ENCODE results near the gene LAMB4.

The LAMB4 gene

DNA sequence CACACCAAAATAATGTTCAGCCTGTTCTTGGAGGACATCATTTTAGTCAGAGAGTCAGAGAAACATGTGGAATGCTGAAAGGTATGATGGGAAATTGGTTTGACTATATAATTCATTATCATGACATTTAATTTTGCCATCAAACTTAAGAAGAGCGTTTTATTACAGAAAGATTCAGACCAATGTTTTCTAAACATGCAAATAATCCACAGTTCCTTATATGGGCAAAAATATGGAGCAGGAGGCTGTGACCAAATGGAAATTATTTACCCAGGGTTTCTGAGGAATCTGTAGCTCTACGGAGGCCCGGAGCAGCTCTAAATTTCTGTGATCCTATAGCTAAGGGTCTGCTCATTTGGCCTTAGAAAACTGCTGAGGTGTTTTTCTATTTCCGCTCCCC lies 33.2 kb downstream of the LAMB4 start:
- H3K27me3 ChIP-seq (ENCODE audit: control insufficient read depth, insufficient read depth, low read length), result no peaks in the 10 kb centered on the region
- no peaks in the 10 kb centered on the region for H3K9me3 ChIP-seq (ENCODE audit: control insufficient read depth, low read length)
- H3K9ac ChIP-seq (ENCODE audit: low read length), result no peak overlapping the region
- H3K36me3 ChIP-seq (ENCODE audit: control insufficient read depth, insufficient read depth, low read length), result no peaks in the 10 kb centered on the region
- H3K4me3 ChIP-seq (ENCODE audit: low read length), result no peak overlapping the region
- H3K4me1 ChIP-seq (ENCODE audit: control insufficient read depth, insufficient read depth, low read length), result peaks cover 16% of the 10 kb centered on the region

DNA sequence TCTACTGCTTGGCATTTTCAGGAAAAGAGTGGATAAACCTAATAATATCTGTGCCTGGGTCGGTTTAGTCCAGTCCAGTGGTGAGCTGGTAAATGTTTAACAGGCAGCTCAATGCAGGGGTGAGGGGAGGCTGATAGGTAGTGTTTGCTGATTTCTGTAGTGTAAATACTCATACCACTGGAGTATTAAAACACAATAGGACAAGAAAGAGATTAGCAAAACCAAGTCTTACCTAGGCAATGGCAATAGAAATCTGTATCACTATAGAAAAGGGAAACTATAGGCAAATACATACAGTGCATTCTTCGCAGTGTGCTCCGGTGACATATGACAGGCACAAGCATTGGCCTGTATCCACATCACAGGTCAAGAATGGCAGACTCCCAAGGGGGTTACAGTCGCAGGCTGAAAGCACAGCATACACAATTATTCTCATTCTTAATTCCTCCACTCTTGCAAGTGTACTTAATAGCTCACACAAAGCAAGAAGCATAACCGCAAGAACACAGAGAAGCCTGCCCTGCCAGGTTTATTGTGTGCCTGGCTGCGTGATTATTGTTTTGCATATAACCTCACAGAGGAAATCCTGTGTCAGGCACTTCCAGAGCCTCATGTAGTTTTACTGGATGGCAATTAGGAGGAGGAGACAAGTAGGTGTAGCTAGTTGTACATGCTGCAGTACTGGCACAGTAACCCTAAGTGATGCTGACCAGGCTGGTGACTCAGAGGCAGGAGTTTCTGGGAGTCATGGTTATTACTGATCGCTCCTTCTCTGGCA lies 35.0 kb downstream of the LAMB4 start:
- Histone ChIP-seq H3K27me3 (ENCODE audit: control insufficient read depth, insufficient read depth, low read length) (no peaks in the 10 kb centered on the region), H3K4me1 (ENCODE audit: control insufficient read depth, insufficient read depth, low read length) (peaks cover 16% of the 10 kb centered on the region), H3K9me3 (ENCODE audit: control insufficient read depth, low read length) (no peaks in the 10 kb centered on the region), H3K4me3 (ENCODE audit: low read length) (no peak overlapping the region), H3K9ac (ENCODE audit: low read length) (no peak overlapping the region), H3K36me3 (ENCODE audit: control insufficient read depth, insufficient read depth, low read length) (no peaks in the 10 kb centered on the region)

DNA sequence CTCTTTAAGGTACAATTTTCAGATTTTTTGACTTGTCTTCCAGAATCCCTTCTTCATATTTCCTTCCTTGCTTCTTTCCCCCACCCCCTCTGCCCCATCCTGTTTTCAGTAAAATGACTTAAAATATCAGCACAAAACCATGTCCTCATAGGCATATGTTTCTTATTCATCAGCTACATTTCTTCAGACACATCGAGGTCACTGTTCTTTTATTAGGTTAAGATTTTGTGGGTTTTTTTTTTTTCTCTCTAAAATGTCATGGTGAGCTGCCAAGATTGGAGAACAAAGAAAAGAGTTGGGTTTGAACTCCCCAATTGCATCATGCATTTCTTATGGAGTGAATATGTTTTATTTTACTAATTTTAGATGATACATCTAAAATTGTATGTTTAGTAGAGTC lies 35.8 kb downstream of the LAMB4 start:
- H3K36me3 ChIP-seq (ENCODE audit: control insufficient read depth, insufficient read depth, low read length), result no peaks in the 10 kb centered on the region
- H3K27me3 ChIP-seq (ENCODE audit: control insufficient read depth, insufficient read depth, low read length), result no peaks in the 10 kb centered on the region
- H3K9ac ChIP-seq (ENCODE audit: low read length), result no peak overlapping the region
- H3K9me3 ChIP-seq (ENCODE audit: control insufficient read depth, low read length), result no peaks in the 10 kb centered on the region
- peaks cover 16% of the 10 kb centered on the region for H3K4me1 ChIP-seq (ENCODE audit: control insufficient read depth, insufficient read depth, low read length)
- no peak overlapping the region for H3K4me3 ChIP-seq (ENCODE audit: low read length)

DNA sequence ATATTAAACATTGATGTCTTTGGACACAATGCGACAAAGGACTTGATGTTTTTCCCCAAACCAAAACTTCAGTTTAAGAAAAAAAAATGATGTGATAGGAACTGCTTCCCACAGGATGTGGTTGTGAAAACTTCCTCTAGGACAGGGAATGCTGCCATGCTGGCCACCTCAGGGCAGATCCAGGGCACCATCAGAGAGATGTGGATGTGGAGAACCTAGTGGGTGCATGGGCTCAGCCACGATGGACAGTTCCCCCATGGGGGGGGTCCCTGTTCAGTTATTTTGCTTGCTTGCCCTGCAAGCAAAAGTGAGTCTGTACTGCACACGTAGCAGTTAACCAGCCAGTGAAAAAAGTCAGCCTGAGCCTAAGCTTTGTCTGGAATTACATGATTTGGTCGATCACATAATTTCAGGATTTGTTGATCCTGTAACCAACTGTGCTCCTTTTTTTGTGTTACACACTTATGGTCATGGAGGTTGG lies 36.3 kb downstream of the LAMB4 start:
- Histone ChIP-seq H3K9ac (ENCODE audit: low read length) (no peak overlapping the region), H3K9me3 (ENCODE audit: control insufficient read depth, low read length) (no peaks in the 10 kb centered on the region), H3K36me3 (ENCODE audit: control insufficient read depth, insufficient read depth, low read length) (no peaks in the 10 kb centered on the region), H3K4me1 (ENCODE audit: control insufficient read depth, insufficient read depth, low read length) (peaks cover 16% of the 10 kb centered on the region), H3K27me3 (ENCODE audit: control insufficient read depth, insufficient read depth, low read length) (no peaks in the 10 kb centered on the region), H3K4me3 (ENCODE audit: low read length) (no peak overlapping the region)

DNA sequence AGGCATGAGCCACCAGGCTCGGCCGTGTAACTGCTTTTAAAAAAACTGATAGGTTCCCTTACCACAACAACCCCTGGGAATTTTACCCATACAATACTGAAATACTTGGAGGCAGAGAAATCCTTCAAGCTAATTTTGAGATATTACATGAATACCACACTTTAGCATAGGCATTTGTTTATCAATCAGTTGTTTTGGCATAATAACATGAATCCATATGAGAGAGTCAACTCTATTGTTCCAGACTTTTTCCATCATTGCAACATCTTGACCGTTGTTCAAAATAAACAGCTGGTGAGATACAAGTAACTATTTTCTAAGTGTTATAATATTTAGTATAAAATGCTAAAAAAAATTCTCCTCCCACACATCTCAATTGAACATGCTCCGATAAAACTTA lies 36.8 kb downstream of the LAMB4 start:
- Histone ChIP-seq H3K9ac (ENCODE audit: low read length) (no peak overlapping the region), H3K4me1 (ENCODE audit: control insufficient read depth, insufficient read depth, low read length) (peaks cover 16% of the 10 kb centered on the region), H3K9me3 (ENCODE audit: control insufficient read depth, low read length) (no peaks in the 10 kb centered on the region), H3K4me3 (ENCODE audit: low read length) (no peak overlapping the region), H3K36me3 (ENCODE audit: control insufficient read depth, insufficient read depth, low read length) (no peaks in the 10 kb centered on the region), H3K27me3 (ENCODE audit: control insufficient read depth, insufficient read depth, low read length) (no peaks in the 10 kb centered on the region)

DNA sequence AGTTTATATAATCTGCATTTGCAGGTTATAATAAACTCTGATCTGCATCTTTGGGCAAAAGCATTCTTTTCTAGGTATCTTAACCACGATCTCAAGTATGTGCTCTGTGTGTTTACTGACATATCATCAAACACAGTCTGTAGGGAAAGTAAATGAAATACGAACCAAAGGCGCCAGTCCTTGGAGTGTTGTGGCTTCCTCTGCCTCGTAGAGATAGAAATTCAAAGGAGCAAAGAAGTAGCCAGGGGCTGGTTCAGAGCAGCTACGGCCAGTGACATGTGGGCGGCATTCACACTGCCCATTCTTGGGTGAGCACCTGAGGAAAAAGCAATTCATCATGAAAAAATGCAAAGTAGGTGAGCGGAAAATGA lies 38.7 kb downstream of the LAMB4 start:
- H3K4me1 ChIP-seq (ENCODE audit: control insufficient read depth, insufficient read depth, low read length), result peaks cover 16% of the 10 kb centered on the region
- H3K36me3 ChIP-seq (ENCODE audit: control insufficient read depth, insufficient read depth, low read length), result no peaks in the 10 kb centered on the region
- H3K27me3 ChIP-seq (ENCODE audit: control insufficient read depth, insufficient read depth, low read length), result no peaks in the 10 kb centered on the region
- no peak overlapping the region for H3K9ac ChIP-seq (ENCODE audit: low read length)
- H3K9me3 ChIP-seq (ENCODE audit: control insufficient read depth, low read length), result no peaks in the 10 kb centered on the region
- no peak overlapping the region for H3K4me3 ChIP-seq (ENCODE audit: low read length)

DNA sequence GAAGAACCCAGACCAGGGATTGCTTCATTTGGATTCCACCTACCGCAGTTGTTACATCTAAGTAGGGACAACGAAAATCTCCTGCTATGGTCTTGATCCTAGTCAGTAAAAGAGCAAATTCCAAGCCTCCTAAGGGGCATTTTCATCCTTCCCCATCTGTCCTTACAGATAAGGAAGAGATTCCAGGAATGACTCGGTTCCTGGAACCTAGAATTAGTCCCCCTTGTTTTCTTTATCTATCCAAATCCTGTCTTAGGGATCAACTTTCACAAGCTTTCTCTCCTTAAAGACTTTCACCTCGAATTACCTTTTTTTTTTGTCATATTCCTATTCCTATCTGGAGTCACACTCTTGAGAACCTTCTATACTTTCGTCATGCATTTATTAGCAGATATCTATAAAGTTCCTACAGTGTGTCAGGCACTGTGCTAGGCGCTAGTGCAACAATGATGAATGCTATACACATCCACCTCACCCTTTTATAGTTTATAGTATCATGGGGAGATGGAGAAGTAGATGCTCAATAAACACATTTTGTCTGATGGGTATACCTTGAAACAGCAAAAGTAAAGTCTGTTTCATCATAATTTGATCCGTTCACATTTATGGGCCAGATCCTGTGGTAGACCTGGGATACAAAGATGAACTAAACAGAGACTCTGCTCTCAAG lies 39.2 kb downstream of the LAMB4 start:
- Histone ChIP-seq H3K4me1 (ENCODE audit: control insufficient read depth, insufficient read depth, low read length) (peaks cover 13% of the 10 kb centered on the region), H3K4me3 (ENCODE audit: low read length) (no peak overlapping the region), H3K9ac (ENCODE audit: low read length) (no peak overlapping the region), H3K9me3 (ENCODE audit: control insufficient read depth, low read length) (no peaks in the 10 kb centered on the region), H3K36me3 (ENCODE audit: control insufficient read depth, insufficient read depth, low read length) (no peaks in the 10 kb centered on the region), H3K27me3 (ENCODE audit: control insufficient read depth, insufficient read depth, low read length) (no peaks in the 10 kb centered on the region)

DNA sequence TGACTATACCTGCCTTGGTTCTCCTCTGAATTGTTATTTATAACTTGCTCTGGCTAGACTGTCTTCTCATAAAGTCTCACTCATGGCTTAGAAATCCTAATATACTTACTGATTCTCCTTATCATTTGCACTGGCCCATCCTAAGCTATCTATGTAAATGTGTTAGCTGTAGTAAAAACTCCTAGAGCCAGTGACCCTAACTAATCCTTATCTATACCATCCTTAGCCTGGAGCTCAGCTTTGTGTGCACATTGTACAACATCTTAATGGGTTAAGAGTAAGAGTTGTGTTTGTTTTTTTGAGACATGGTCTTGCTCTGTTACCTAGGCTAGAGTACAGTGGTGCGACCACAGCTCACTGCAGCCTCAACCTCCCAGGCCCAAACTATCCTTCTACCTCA lies 40.8 kb downstream of the LAMB4 start:
- no peaks in the 10 kb centered on the region for H3K9me3 ChIP-seq (ENCODE audit: control insufficient read depth, low read length)
- no peaks in the 10 kb centered on the region for H3K27me3 ChIP-seq (ENCODE audit: control insufficient read depth, insufficient read depth, low read length)
- H3K9ac ChIP-seq (ENCODE audit: low read length), result no peak overlapping the region
- H3K4me3 ChIP-seq (ENCODE audit: low read length), result no peak overlapping the region
- no peaks in the 10 kb centered on the region for H3K4me1 ChIP-seq (ENCODE audit: control insufficient read depth, insufficient read depth, low read length)
- H3K36me3 ChIP-seq (ENCODE audit: control insufficient read depth, insufficient read depth, low read length), result no peaks in the 10 kb centered on the region

DNA sequence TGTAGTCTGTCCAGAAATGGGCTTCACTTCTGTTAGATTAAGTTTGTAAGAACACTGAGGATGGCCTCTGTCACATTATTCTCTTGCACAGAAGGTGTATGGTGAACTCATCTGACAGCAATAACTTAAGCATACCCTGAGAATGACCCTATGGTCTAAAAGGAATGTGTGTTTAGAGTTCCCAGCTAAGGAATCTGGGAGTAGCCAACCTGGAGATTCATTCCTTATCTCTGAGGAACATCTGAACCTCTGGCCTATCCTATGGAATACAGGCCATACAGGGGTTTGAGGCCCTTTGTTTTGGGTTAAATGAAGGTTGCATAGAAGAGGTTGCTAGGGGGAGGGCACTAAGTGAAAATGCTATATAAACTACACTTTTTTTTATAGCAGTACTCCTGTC lies 41.4 kb downstream of the LAMB4 start:
- Histone ChIP-seq H3K36me3 (ENCODE audit: control insufficient read depth, insufficient read depth, low read length) (no peaks in the 10 kb centered on the region), H3K27me3 (ENCODE audit: control insufficient read depth, insufficient read depth, low read length) (no peaks in the 10 kb centered on the region), H3K9ac (ENCODE audit: low read length) (no peak overlapping the region), H3K4me1 (ENCODE audit: control insufficient read depth, insufficient read depth, low read length) (no peaks in the 10 kb centered on the region), H3K4me3 (ENCODE audit: low read length) (no peak overlapping the region), H3K9me3 (ENCODE audit: control insufficient read depth, low read length) (no peaks in the 10 kb centered on the region)

DNA sequence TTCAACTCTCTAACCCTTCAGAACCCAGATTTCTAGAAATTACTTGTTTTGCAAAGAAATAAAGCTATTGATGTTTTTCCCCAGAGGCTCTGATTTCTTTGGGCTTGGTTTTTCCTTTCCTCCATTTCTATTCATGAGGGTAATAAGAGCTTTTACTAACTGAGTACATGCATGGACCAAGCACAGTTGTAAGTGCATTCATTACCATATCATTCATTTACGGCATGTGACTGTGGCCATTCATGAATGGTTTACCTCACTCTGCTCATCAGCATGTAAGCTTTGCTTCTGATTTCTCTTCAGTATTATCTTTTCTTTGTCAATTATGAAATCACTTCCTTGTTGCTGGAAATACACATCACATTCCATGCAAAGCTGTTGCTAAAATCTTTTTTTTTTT lies 42.4 kb downstream of the LAMB4 start:
- no peak overlapping the region for H3K4me3 ChIP-seq (ENCODE audit: low read length)
- H3K9ac ChIP-seq (ENCODE audit: low read length), result no peak overlapping the region

DNA sequence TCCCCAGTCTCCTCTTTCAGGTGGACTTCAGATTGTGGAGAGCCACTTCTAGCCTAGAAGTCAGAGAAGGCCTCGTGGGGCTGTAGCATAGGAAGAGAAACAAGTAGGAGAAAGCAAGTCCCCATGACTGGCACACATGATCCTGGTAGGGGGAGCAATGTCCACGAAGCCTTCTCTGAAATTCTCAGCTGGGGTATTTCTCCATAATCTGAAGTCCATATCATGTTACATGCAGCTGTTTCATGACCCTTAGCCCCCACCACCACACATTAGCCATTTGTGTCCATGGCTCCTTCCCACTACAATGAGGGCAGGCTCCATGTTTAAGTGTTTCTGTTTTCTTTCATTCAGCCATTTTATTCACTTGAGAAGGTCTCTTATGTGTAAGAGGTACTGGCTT lies 43.2 kb downstream of the LAMB4 start:
- Histone ChIP-seq H3K27me3 (ENCODE audit: control insufficient read depth, insufficient read depth, low read length) (no peaks in the 10 kb centered on the region), H3K36me3 (ENCODE audit: control insufficient read depth, insufficient read depth, low read length) (no peaks in the 10 kb centered on the region), H3K9me3 (ENCODE audit: control insufficient read depth, low read length) (no peaks in the 10 kb centered on the region), H3K4me3 (ENCODE audit: low read length) (no peak overlapping the region), H3K4me1 (ENCODE audit: control insufficient read depth, insufficient read depth, low read length) (no peaks in the 10 kb centered on the region), H3K9ac (ENCODE audit: low read length) (no peak overlapping the region)

More for the DNA sequence above, 42.4 kb downstream of the LAMB4 start:
- no peaks in the 10 kb centered on the region for H3K4me1 ChIP-seq (ENCODE audit: control insufficient read depth, insufficient read depth, low read length)
- H3K27me3 ChIP-seq (ENCODE audit: control insufficient read depth, insufficient read depth, low read length), result no peaks in the 10 kb centered on the region
- H3K36me3 ChIP-seq (ENCODE audit: control insufficient read depth, insufficient read depth, low read length), result no peaks in the 10 kb centered on the region
- no peaks in the 10 kb centered on the region for H3K9me3 ChIP-seq (ENCODE audit: control insufficient read depth, low read length)

DNA sequence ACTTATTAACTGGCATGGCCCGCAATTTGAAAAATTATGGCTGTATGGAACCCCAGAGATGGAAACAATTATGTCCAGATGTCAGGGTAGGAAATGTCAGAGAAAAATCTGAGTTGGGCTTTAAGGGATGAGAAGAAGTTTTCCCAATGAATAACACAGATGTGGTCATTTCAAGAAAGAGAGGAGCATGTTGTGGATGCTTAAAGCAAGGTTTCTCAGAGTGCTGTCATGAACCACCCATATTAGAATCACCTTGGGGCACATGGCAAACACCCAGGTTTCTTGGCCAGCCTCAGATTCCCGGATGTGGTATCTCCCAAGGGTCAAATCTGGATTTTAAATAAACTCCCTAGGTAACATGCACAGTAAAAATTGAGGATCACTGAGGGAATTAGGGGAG lies 43.6 kb downstream of the LAMB4 start:
- Histone ChIP-seq H3K36me3 (ENCODE audit: control insufficient read depth, insufficient read depth, low read length) (no peaks in the 10 kb centered on the region), H3K4me1 (ENCODE audit: control insufficient read depth, insufficient read depth, low read length) (no peaks in the 10 kb centered on the region), H3K9me3 (ENCODE audit: control insufficient read depth, low read length) (no peaks in the 10 kb centered on the region), H3K27me3 (ENCODE audit: control insufficient read depth, insufficient read depth, low read length) (no peaks in the 10 kb centered on the region), H3K9ac (ENCODE audit: low read length) (no peak overlapping the region), H3K4me3 (ENCODE audit: low read length) (no peak overlapping the region)

Data from mucosa of stomach (tissue), 1 donor.